Prostate gland (tissue), 2 donors: Measurements from ENCODE around the gene EGFLAM.

Source experiments
- POLR2A ChIP-seq: fragments of 450-650 bp; IDR thresholded peaks from one replicate; pipeline ENCODE4 v1.6.1; 2016; ENCODE audit warnings: antibody characterized with exemption, mild to moderate bottlenecking
- POLR2AphosphoS5 ChIP-seq: sonication (generic); formaldehyde crosslinking; IDR thresholded peaks from one replicate; pipeline ENCODE4 v1.6.1; 2017; ENCODE audit warnings: antibody characterized with exemption
- TF ChIP-seq, protein P1 (sequence below), 4 experiments: fragments of 200-600 bp in 2 of 4; fragments of 450-650 bp in 2 of 4; sonication (generic) in 2 of 4; IDR thresholded peaks; 1 replicate in 3 of 4; 2 replicates in 1 of 4; pipeline ENCODE4 v1.5.1; 2016 to 2019; ENCODE audit warnings: antibody characterized with exemption in 4 of 4, mild to moderate bottlenecking in 2 of 4, moderate library complexity in 2 of 4

DNA sequence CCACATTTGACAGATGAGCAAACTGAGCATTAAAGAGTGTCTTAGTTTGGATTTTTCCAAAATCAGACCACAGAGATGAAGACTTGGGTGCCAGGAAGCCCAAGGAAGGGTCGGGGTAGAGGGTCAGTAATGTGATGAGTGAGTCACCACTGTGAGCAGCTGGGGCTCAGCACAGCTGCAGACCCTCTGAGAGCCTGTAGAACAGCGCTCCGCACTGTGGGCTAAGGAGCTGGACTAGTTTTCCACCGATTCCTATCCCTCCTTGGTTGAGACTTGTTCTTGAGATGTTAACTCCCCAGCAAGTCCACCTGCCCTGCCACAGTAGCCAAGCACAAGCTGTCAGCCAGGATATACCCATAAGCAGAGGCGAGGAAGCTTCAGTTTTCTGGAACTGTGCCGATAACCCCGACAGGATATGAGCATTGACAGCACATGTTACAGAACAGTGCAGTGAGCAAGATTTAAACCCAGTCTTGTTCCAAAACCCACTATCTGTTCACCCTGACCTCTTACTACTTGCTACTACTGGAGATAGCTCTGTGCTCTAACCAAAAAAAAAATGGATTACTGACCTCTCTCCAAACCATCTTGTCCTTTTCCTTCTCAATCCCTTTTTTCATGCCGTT, 31.8 kb downstream of the EGFLAM start:
- TF ChIP-seq POLR2A (no peak), POLR2AphosphoS5 (no peak)
- TF ChIP-seq, protein P1, sequence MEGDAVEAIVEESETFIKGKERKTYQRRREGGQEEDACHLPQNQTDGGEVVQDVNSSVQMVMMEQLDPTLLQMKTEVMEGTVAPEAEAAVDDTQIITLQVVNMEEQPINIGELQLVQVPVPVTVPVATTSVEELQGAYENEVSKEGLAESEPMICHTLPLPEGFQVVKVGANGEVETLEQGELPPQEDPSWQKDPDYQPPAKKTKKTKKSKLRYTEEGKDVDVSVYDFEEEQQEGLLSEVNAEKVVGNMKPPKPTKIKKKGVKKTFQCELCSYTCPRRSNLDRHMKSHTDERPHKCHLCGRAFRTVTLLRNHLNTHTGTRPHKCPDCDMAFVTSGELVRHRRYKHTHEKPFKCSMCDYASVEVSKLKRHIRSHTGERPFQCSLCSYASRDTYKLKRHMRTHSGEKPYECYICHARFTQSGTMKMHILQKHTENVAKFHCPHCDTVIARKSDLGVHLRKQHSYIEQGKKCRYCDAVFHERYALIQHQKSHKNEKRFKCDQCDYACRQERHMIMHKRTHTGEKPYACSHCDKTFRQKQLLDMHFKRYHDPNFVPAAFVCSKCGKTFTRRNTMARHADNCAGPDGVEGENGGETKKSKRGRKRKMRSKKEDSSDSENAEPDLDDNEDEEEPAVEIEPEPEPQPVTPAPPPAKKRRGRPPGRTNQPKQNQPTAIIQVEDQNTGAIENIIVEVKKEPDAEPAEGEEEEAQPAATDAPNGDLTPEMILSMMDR (IDR thresholded peaks at IDR 0.05) = no peak
